GM19099 (cell line): ENCODE measurements around the gene TMPRSS11B.

Source experiments
- POLR2A ChIP-seq: IDR thresholded peaks from 3 replicates; pipeline ENCODE4 v1.6.1; 2011; ENCODE audit warnings: low read depth; ENCODE audit not compliant: insufficient read length; ENCODE audit errors: extremely low read depth

The TMPRSS11B gene

GRCh38 chr4:68256284-68256683 is 10.8 kb upstream of the TMPRSS11B start:
- no peak for TF ChIP-seq POLR2A

GRCh38 chr4:68250151-68250930 is 4.8 kb upstream of the TMPRSS11B start:
- no peak for TF ChIP-seq POLR2A

- no peak for TF ChIP-seq POLR2A
These were observed 3.9 kb upstream of the TMPRSS11B start for GRCh38 chr4:68249434-68249833.

GRCh38 chr4:68240620-68241019 is 4.9 kb downstream of the TMPRSS11B start:
- no peak for TF ChIP-seq POLR2A

- no peak for TF ChIP-seq POLR2A
These were observed 16.9 kb downstream of the TMPRSS11B start for GRCh38 chr4:68228568-68228967.

GRCh38 chr4:68218044-68218443 is 27.4 kb downstream of the TMPRSS11B start:
- no peak for TF ChIP-seq POLR2A

GRCh38 chr4:68216501-68216900 is 29.0 kb downstream of the TMPRSS11B start:
- TF ChIP-seq POLR2A, result no peak

GRCh38 chr4:68209003-68209402 is 36.5 kb downstream of the TMPRSS11B start:
- TF ChIP-seq POLR2A, result no peak

GRCh38 chr4:68193194-68193593 is 52.3 kb downstream of the TMPRSS11B start:
- no peak for TF ChIP-seq POLR2A

- TF ChIP-seq POLR2A, result no peak
These were observed 58.3 kb downstream of the TMPRSS11B start for GRCh38 chr4:68187145-68187544.

- TF ChIP-seq POLR2A, result no peak
These were observed 60.6 kb downstream of the TMPRSS11B start for GRCh38 chr4:68184923-68185322.

GRCh38 chr4:68183417-68183816 is 62.1 kb downstream of the TMPRSS11B start:
- no peak for TF ChIP-seq POLR2A

- TF ChIP-seq POLR2A, result no peak
These were observed 63.1 kb downstream of the TMPRSS11B start for GRCh38 chr4:68182382-68182820.

GRCh38 chr4:68180849-68181526 is 64.5 kb downstream of the TMPRSS11B start:
- TF ChIP-seq POLR2A, result no peak

GRCh38 chr4:68176904-68177303 is 68.6 kb downstream of the TMPRSS11B start:
- no peak for TF ChIP-seq POLR2A
